Adrenal gland (tissue), 5 donors: ENCODE data around the gene MALL.
"Not testable (repeated sequence)": the region's sequence is repeated elsewhere in the genome, so short reads cannot be mapped to it uniquely, and the experiment has no call there.

Experiments
- POLR2A ChIP-seq, 2 donors: fragments of 450-650 bp; IDR thresholded peaks; one replicate each; pipeline ENCODE4 v1.6.1; 2017; ENCODE audit warnings: antibody characterized with exemption in 2 of 2, mild to moderate bottlenecking in 2 of 2, moderate library complexity in 1 of 2
- TF ChIP-seq, protein P1 (sequence below), 6 experiments: fragments of 450-650 bp in 4 of 6; fragments of 200-600 bp in 2 of 6; sonication (generic) in 1 of 6; IDR thresholded peaks; 1 replicate in 5 of 6; 2 replicates in 1 of 6; pipeline versions ENCODE4 v1.5.1 to v1.8.0; 2016 to 2021; ENCODE audit warnings: antibody characterized with exemption in 6 of 6, mild to moderate bottlenecking in 2 of 6, moderate library complexity in 1 of 6
- donor health status: DM: no; HTN: no; CAD: no.

GRCh38 chr2:110053688-110054087 lies 61.9 kb downstream of the MALL start:
- TF ChIP-seq, protein P1, sequence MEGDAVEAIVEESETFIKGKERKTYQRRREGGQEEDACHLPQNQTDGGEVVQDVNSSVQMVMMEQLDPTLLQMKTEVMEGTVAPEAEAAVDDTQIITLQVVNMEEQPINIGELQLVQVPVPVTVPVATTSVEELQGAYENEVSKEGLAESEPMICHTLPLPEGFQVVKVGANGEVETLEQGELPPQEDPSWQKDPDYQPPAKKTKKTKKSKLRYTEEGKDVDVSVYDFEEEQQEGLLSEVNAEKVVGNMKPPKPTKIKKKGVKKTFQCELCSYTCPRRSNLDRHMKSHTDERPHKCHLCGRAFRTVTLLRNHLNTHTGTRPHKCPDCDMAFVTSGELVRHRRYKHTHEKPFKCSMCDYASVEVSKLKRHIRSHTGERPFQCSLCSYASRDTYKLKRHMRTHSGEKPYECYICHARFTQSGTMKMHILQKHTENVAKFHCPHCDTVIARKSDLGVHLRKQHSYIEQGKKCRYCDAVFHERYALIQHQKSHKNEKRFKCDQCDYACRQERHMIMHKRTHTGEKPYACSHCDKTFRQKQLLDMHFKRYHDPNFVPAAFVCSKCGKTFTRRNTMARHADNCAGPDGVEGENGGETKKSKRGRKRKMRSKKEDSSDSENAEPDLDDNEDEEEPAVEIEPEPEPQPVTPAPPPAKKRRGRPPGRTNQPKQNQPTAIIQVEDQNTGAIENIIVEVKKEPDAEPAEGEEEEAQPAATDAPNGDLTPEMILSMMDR (IDR thresholded peaks at IDR 0.05), result not testable (repeated sequence)
- TF ChIP-seq POLR2A (IDR thresholded peaks at IDR 0.05), result not testable (repeated sequence)
